ENCODE data around the gene CCDC197. TPM values are rescaled to one million over a fixed set of nuclear protein-coding genes. Genes with fewer than 3 reads are reported as not detected.

Gene CCDC197
- total RNA-seq, 4 donors from 2014 or later: not detected

DNA sequence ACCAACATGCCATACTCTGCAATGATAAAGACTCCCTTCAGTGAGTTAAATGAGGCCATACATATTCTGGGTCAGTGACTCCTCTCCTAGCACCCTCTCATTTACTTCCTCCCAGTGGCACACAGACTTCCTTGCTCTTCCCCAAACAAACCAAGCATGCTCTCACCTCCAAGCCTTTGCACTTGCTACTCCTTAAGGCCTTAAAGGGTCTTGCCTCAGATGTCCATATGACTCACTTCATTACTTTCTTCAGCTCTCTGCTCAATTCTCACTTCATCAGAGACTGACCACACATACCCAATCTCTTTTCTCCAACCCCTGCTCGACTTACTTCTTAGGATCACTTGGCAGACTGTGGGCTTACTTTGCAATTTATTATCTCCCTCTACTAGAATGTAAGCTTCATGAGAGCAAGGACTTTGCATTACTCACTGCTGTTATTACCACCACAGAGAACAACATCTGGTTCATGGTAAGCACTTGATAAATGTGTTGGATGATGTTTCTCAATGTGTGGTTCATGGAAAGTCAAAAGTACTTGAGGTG lies 61.1 kb downstream of the CCDC197 start:
- Histone ChIP-seq H3K9me3 (no peaks in the 10 kb centered on the region), H3K27ac (no peak overlapping the region), H3K36me3 (no peaks in the 10 kb centered on the region), H3K4me3 (no peak overlapping the region), H3K27me3 (no peaks in the 10 kb centered on the region), H3K4me1 (no peaks in the 10 kb centered on the region)
- intact Hi-C loops (cut with DNase I; ENCODE audit: low total_unique reads): no loop called here
- DNase-seq: no peak
- TF ChIP-seq, protein P1, sequence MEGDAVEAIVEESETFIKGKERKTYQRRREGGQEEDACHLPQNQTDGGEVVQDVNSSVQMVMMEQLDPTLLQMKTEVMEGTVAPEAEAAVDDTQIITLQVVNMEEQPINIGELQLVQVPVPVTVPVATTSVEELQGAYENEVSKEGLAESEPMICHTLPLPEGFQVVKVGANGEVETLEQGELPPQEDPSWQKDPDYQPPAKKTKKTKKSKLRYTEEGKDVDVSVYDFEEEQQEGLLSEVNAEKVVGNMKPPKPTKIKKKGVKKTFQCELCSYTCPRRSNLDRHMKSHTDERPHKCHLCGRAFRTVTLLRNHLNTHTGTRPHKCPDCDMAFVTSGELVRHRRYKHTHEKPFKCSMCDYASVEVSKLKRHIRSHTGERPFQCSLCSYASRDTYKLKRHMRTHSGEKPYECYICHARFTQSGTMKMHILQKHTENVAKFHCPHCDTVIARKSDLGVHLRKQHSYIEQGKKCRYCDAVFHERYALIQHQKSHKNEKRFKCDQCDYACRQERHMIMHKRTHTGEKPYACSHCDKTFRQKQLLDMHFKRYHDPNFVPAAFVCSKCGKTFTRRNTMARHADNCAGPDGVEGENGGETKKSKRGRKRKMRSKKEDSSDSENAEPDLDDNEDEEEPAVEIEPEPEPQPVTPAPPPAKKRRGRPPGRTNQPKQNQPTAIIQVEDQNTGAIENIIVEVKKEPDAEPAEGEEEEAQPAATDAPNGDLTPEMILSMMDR (IDR thresholded peaks at IDR 0.05): no peak
- no peak for TF ChIP-seq POLR2A (IDR thresholded peaks at IDR 0.05)

Small RNAs within 50 kb of the gene (microRNA-seq; reads per million reads assigned to microRNA genes)
- gene MIR4506 (ENCODE audit: borderline microRNAs expressed, borderline replicate concordance): not detected

Small RNAs within 50 kb of the gene (small RNA-seq; reads per million reads assigned to genes)
- gene MIR4506: not detected

Other genes with a start within 250 kb of the CCDC197 start
- gene PRIMA1, start 208.8 kb upstream of the CCDC197 start, total RNA-seq: 10 to 100 TPM in 1 of 4 donors, 1 to 10 TPM in 2, under 1 TPM in 1; 0.48 to 24.5 (median 3.8) TPM
- gene FAM181A, start 70.0 kb upstream of the CCDC197 start, total RNA-seq: under 1 TPM in 1 of 4 donors, not detected in 3; 0.48 TPM
- 10 to 100 TPM; 11.8 to 84.1 (median 21.0) TPM for gene ASB2, start 20.7 kb upstream of the CCDC197 start, total RNA-seq
- 1 to 10 TPM in 1 of 4 donors, under 1 TPM in 1, not detected in 2; 0.37 to 3.8 TPM for gene OTUB2, start 29.0 kb downstream of the CCDC197 start, total RNA-seq
- 100 to 1,000 TPM in 3 of 4 donors, 10 to 100 TPM in 1; 55.6 to 223 (median 116) TPM for gene DDX24, start 83.9 kb downstream of the CCDC197 start, total RNA-seq
- 10 to 100 TPM in 2 of 4 donors, 1 to 10 TPM in 2; 7.1 to 32.8 (median 14.3) TPM for gene IFI27L1, start 84.0 kb downstream of the CCDC197 start, total RNA-seq
- 100 to 1,000 TPM in 2 of 4 donors, 10 to 100 TPM in 1, 1 to 10 TPM in 1; 5.6 to 390 (median 196) TPM for gene IFI27, start 113.4 kb downstream of the CCDC197 start, total RNA-seq
- 100 to 1,000 TPM in 1 of 4 donors, 10 to 100 TPM in 3; 14.3 to 111 (median 45.0) TPM for gene IFI27L2, start 132.3 kb downstream of the CCDC197 start, total RNA-seq
- 1 to 10 TPM in 3 of 4 donors, under 1 TPM in 1; 0.59 to 4.1 (median 2.0) TPM for gene PPP4R4, start 177.0 kb downstream of the CCDC197 start, total RNA-seq

Data from uterus (tissue), 4 donors.